IMR-90 (cell line): ENCODE results near the gene CR1L. TPM values are rescaled to one million over a fixed set of nuclear protein-coding genes. Genes with fewer than 3 reads are reported as not detected.

ENCODE experiments used
- microRNA-seq, 2 experiments: library from miRNA; stranded (forward) in 1 of 2; unstranded in 1 of 2; fragments of 10-50 nt in 1 of 2; fragments of <30 nt in 1 of 2; gene quantifications in 1 of 2; microRNA quantifications in 1 of 2; one replicate each; pipeline versions ENCODE3 to v1.1.0; 2013 to 2020; ENCODE audit not compliant: insufficient read depth in 1 of 2, insufficient read length in 1 of 2, unreplicated experiment in 1 of 2
- polyA plus RNA-seq, 3 experiments: library from polyadenylated mRNA; depleted of rRNA; stranded (reverse); fragments of >200 nt; gene quantifications; 2 replicates each; pipeline ENCODE4 v1.2.3, GENCODE V29; 2012; ENCODE audit warnings: low replicate concordance in 1 of 3
- small RNA-seq, 5 experiments: library from RNA; depleted of rRNA; stranded (forward); fragments of <200 nt; gene quantifications; one replicate each; pipeline ENCODE3, GENCODE V24; 2012
- total RNA-seq: library from RNA; depleted of rRNA; stranded (reverse); fragments of >200 nt; gene quantifications from 2 replicates; pipeline ENCODE4 v1.2.3, GENCODE V29; 2012; rRNA removed

CR1L gene
- total and polyA plus RNA-seq, 2 of the 4 experiments (the other 2 are of a cell fraction): not detected

Small RNAs within 50 kb of the gene (microRNA-seq; reads per million reads assigned to microRNA genes)
- gene RNA5SP534 (ENCODE audit: insufficient read depth, insufficient read length): not detected

Small RNAs within 50 kb of the gene (small RNA-seq; reads per million reads assigned to genes)
- gene RNA5SP534: 0 reads per million in 5 experiments

Other genes starting within 250 kb of the CR1L start
- not detected in 2 replicates for gene CR2, start 190.8 kb upstream of the CR1L start, total RNA-seq
- not detected in 2 replicates for gene CR2, start 190.8 kb upstream of the CR1L start, polyA plus RNA-seq (2012; rRNA removed)
- not detected in 2 replicates for gene CR1, start 149.0 kb upstream of the CR1L start, total RNA-seq
- not detected in 2 replicates for gene CR1, start 149.0 kb upstream of the CR1L start, polyA plus RNA-seq (2012; rRNA removed)
- gene CD46, start 106.9 kb downstream of the CR1L start, total RNA-seq: 37.1 and 76.1 TPM in 2 replicates
- 57.7 and 82.0 TPM in 2 replicates for gene CD46, start 106.9 kb downstream of the CR1L start, polyA plus RNA-seq (2012; rRNA removed)